DND-41 (cell line): Measurements from ENCODE around the gene KRTAP5-4.
"Not testable (repeated sequence)": the region's sequence is repeated elsewhere in the genome, so short reads cannot be mapped to it uniquely, and the experiment has no call there.

Experiments used
- ATAC-seq: fragments of 200-7000 bp; cut with Tn5 transposase; 3 replicates; pipeline ENCODE4 v1.9.1; 2021; ENCODE audit warnings: low read depth; ENCODE audit not compliant: insufficient read depth
- DNase-seq: peaks from one replicate; pipeline ENCODE4 v3.0.0-alpha.2; 2020
- H2AFZ ChIP-seq: 2 replicates; pipeline ENCODE4 v1.6.0; 2012; ENCODE audit warnings: low read depth, low read length
- H3K27ac ChIP-seq: 2 replicates; pipeline ENCODE4 v1.5.1; 2012; ENCODE audit warnings: low read length, inconsistent platforms
- H3K27me3 ChIP-seq: fragments of 200-600 bp; sonication (generic); 2 replicates; pipeline ENCODE4 v1.6.0; 2012; ENCODE audit warnings: low read length, mild to moderate bottlenecking, inconsistent platforms; ENCODE audit not compliant: insufficient read depth, poor library complexity
- H3K36me3 ChIP-seq: 2 replicates; pipeline ENCODE4 v1.5.1; 2012; ENCODE audit warnings: low read length, inconsistent platforms; ENCODE audit not compliant: insufficient read depth
- H3K4me1 ChIP-seq: 2 replicates; pipeline ENCODE4 v1.5.1; 2012; ENCODE audit warnings: mild to moderate bottlenecking, low read length; ENCODE audit not compliant: insufficient read depth
- H3K4me2 ChIP-seq: 2 replicates; pipeline ENCODE4 v1.6.0; 2012; ENCODE audit warnings: mild to moderate bottlenecking, moderate library complexity, low read length, inconsistent platforms; ENCODE audit not compliant: insufficient read depth
- H3K4me3 ChIP-seq, 2 experiments: fragments of 200-600 bp in 1 of 2; shearing (Covaris generic) in 1 of 2; 2 replicates each; pipeline ENCODE4 v1.5.1; 2012 to 2016; ENCODE audit warnings: inconsistent platforms in 2 of 2, low read length in 2 of 2, mild to moderate bottlenecking in 2 of 2, low read depth in 1 of 2, moderate library complexity in 1 of 2
- H3K79me2 ChIP-seq: 2 replicates; pipeline ENCODE4 v1.6.0; 2012; ENCODE audit warnings: low read length, inconsistent platforms; ENCODE audit not compliant: insufficient read depth
- H3K9ac ChIP-seq: 2 replicates; pipeline ENCODE4 v1.6.0; 2012; ENCODE audit warnings: low read depth, mild to moderate bottlenecking, inconsistent platforms, low read length, moderate library complexity
- H3K9me3 ChIP-seq: 2 replicates; pipeline ENCODE4 v1.5.1; 2012; ENCODE audit warnings: low read length, moderate library complexity, mild to moderate bottlenecking, inconsistent platforms; ENCODE audit not compliant: insufficient read depth, severe bottlenecking
- H4K20me1 ChIP-seq: 2 replicates; pipeline ENCODE4 v1.6.0; 2012; ENCODE audit warnings: low read length; ENCODE audit not compliant: insufficient read depth
- CTCF ChIP-seq: IDR thresholded peaks from 2 replicates; pipeline ENCODE4 v1.5.1; 2012; ENCODE audit warnings: borderline replicate concordance, low read length, moderate library complexity, mild to moderate bottlenecking; ENCODE audit not compliant: poor library complexity, severe bottlenecking; ENCODE audit errors: extremely low read depth
- EZH2 ChIP-seq: IDR thresholded peaks from 3 replicates; pipeline ENCODE4 v1.6.1; 2012; ENCODE audit warnings: borderline replicate concordance, low read depth, mild to moderate bottlenecking, moderate library complexity, low read length, inconsistent platforms; ENCODE audit not compliant: severe bottlenecking

Gene KRTAP5-4

GRCh38 chr11:1622086-1622485, at the start of gene KRTAP5-4:
Gene KRTAP5-4, minus strand, starts transcription at chr11:1622138. Its CDS starts 45 bp downstream, at chr11:1622093.
- Histone ChIP-seq H3K4me2 (no peak within 1 kb of the TSS), H2AFZ (no peak within 1 kb of the TSS), H3K4me1 (no peaks in the 10 kb centered on the region), H3K79me2 (no peaks in the 10 kb centered on the region), H3K27me3 (no peaks in the 10 kb centered on the region), H3K9me3 (no peaks in the 10 kb centered on the region), H3K9ac (no peak within 1 kb of the TSS), H3K27ac (no peak within 1 kb of the TSS), H3K36me3 (no peaks in the 10 kb centered on the region), H4K20me1 (no peaks in the 10 kb centered on the region), H3K4me3 (no peak within 1 kb of the TSS)
- no peak for TF ChIP-seq CTCF
- TF ChIP-seq EZH2: no peak
- ATAC-seq (no peak), DNase-seq (no peak)

GRCh38 chr11:1671658-1672057, 49.7 kb upstream of the KRTAP5-4 start:
- ATAC-seq (no peak), DNase-seq (no peak)
- Histone ChIP-seq H3K27me3 (peaks cover 28% of the 10 kb centered on the region), H3K9me3 (no peaks in the 10 kb centered on the region), H3K79me2 (no peaks in the 10 kb centered on the region), H4K20me1 (0 out of 2 replicates have a peak, but pooled peaks cover 2% of the 10 kb centered on the region), H3K9ac (no peak overlapping the region), H2AFZ (no peak overlapping the region), H3K36me3 (no peaks in the 10 kb centered on the region), H3K4me3 (no peak overlapping the region), H3K4me1 (no peaks in the 10 kb centered on the region), H3K4me2 (no peak overlapping the region), H3K27ac (no peak overlapping the region)
- TF ChIP-seq CTCF (no peak), EZH2 (no peak)

- no peak overlapping the region for H3K27ac ChIP-seq
- peaks cover 28% of the 10 kb centered on the region for H3K27me3 ChIP-seq
- H3K36me3 ChIP-seq: no peaks in the 10 kb centered on the region
- H4K20me1 ChIP-seq: 0 out of 2 replicates have a peak, but pooled peaks cover 2% of the 10 kb centered on the region
- no peaks in the 10 kb centered on the region for H3K4me1 ChIP-seq
- TF ChIP-seq CTCF: no peak
- no peak for TF ChIP-seq EZH2
- ATAC-seq (no peak), DNase-seq (no peak)
- no peaks in the 10 kb centered on the region for H3K79me2 ChIP-seq
- no peak overlapping the region for H2AFZ ChIP-seq
- H3K9me3 ChIP-seq: no peaks in the 10 kb centered on the region
- H3K4me2 ChIP-seq: no peak overlapping the region
- no peak overlapping the region for H3K9ac ChIP-seq
- H3K4me3 ChIP-seq: no peak overlapping the region
Observed at GRCh38 chr11:1670905-1671371, 49.0 kb upstream of the KRTAP5-4 start.

- not testable (repeated sequence) for H3K9me3 ChIP-seq, H3K27ac ChIP-seq, ATAC-seq, H4K20me1 ChIP-seq, H3K79me2 ChIP-seq, H3K4me3 ChIP-seq, DNase-seq, H3K36me3 ChIP-seq, H3K9ac ChIP-seq, H3K4me2 ChIP-seq, H2AFZ ChIP-seq, H3K4me1 ChIP-seq
- H3K27me3 ChIP-seq: peaks cover 28% of the 10 kb centered on the region
Observed at GRCh38 chr11:1670457-1670856, 48.5 kb upstream of the KRTAP5-4 start.
